GM12878 (cell line): ENCODE measurements around the gene TECTA. TPM values are rescaled to one million over a fixed set of nuclear protein-coding genes. Genes with fewer than 3 reads are reported as not detected.

Experiments used
- ATF2 ChIP-seq: IDR thresholded peaks from 2 replicates; pipeline ENCODE4 v1.6.1; 2012; ENCODE audit warnings: low read length, inconsistent platforms
- CHD4 ChIP-seq: fragments of 200-600 bp; sonication (generic); IDR thresholded peaks from 2 replicates; pipeline ENCODE4 v1.6.1; 2016; ENCODE audit warnings: mild to moderate bottlenecking
- FOXK2 ChIP-seq: fragments of 450-650 bp; IDR thresholded peaks from 2 replicates; pipeline ENCODE4 v1.6.1; 2017; ENCODE audit warnings: mild to moderate bottlenecking, moderate library complexity
- GABPA ChIP-seq: IDR thresholded peaks from 2 replicates; pipeline ENCODE4 v1.6.1; 2014; ENCODE audit warnings: antibody characterized with exemption, low read depth, mild to moderate bottlenecking, inconsistent platforms
- HDGF ChIP-seq: fragments of 450-650 bp; IDR thresholded peaks from 2 replicates; pipeline ENCODE4 v1.6.1; 2016; ENCODE audit warnings: antibody characterized with exemption
- IKZF1 ChIP-seq: fragments of 450-650 bp; conservative IDR thresholded peaks from 2 replicates; pipeline ENCODE4 v1.6.1; 2017; ENCODE audit warnings: antibody characterized with exemption, mild to moderate bottlenecking
- IKZF2 ChIP-seq, 2 experiments: fragments of 450-650 bp; IDR thresholded peaks; 2 replicates each; pipeline ENCODE4 v1.6.1; 2017; ENCODE audit warnings: mild to moderate bottlenecking in 2 of 2, moderate library complexity in 2 of 2
- IRF3 ChIP-seq: fragments of 450-650 bp; IDR thresholded peaks from 2 replicates; pipeline ENCODE4 v1.6.1; 2014; ENCODE audit warnings: mild to moderate bottlenecking
- MLLT1 ChIP-seq: fragments of 450-650 bp; IDR thresholded peaks from 2 replicates; pipeline ENCODE4 v1.6.1; 2016; ENCODE audit warnings: mild to moderate bottlenecking
- NFXL1 ChIP-seq: fragments of 450-650 bp; IDR thresholded peaks from 2 replicates; pipeline ENCODE4 v1.6.1; 2017; ENCODE audit warnings: antibody characterized with exemption, mild to moderate bottlenecking, borderline replicate concordance
- NR2C2 ChIP-seq: IDR thresholded peaks from 2 replicates; pipeline ENCODE4 v1.6.1; 2011; ENCODE audit warnings: borderline replicate concordance, low read depth; ENCODE audit not compliant: control insufficient read depth, insufficient read length
- NR2F1 ChIP-seq: fragments of 450-650 bp; conservative IDR thresholded peaks from 2 replicates; pipeline ENCODE4 v1.6.1; 2017; ENCODE audit warnings: mild to moderate bottlenecking
- POLR2A ChIP-seq: IDR thresholded peaks from 2 replicates; pipeline ENCODE4 v1.6.1; 2011; ENCODE audit warnings: low read depth, mild to moderate bottlenecking, low read length
- REST ChIP-seq: IDR thresholded peaks from 2 replicates; pipeline ENCODE4 v1.6.1; 2012; ENCODE audit warnings: mild to moderate bottlenecking, low read depth, low read length
- STAT1 ChIP-seq: fragments of 450-650 bp; conservative IDR thresholded peaks from 2 replicates; pipeline ENCODE4 v1.6.1; 2014; ENCODE audit warnings: antibody characterized with exemption, mild to moderate bottlenecking
- TCF12 ChIP-seq: IDR thresholded peaks from 2 replicates; pipeline ENCODE4 v1.6.1; 2011; ENCODE audit warnings: low read depth, mild to moderate bottlenecking, low read length
- TCF7 ChIP-seq: IDR thresholded peaks from 2 replicates; pipeline ENCODE4 v1.6.1; 2014; ENCODE audit warnings: antibody characterized with exemption, borderline replicate concordance
- ZBTB11 ChIP-seq: fragments of 450-650 bp; formaldehyde crosslinking; IDR thresholded peaks from 2 replicates; pipeline ENCODE4 v1.5.0; 2022; ENCODE audit warnings: mild to moderate bottlenecking, missing genetic modification characterization
- ZNF384 ChIP-seq: IDR thresholded peaks from 2 replicates; pipeline ENCODE4 v1.6.1; 2012; ENCODE audit warnings: low read depth, mild to moderate bottlenecking, low read length, improper control_type of control experiment, borderline replicate concordance
- ZSCAN29 ChIP-seq: fragments of 450-650 bp; IDR thresholded peaks from 2 replicates; pipeline ENCODE4 v1.6.1; 2017; ENCODE audit warnings: mild to moderate bottlenecking, moderate library complexity
- polyA plus RNA-seq, 11 experiments: library from polyadenylated mRNA; depleted of rRNA in 4 of 11; unstranded in 6 of 11; stranded (reverse) in 5 of 11; fragments of >200 nt; fragmentation: Nextera tagmentation in 4 of 11; fragmentation: Illumina TruSeq in 1 of 11; extraction: Ambion mirVana in 4 of 11; extraction: Trizol in 1 of 11; gene quantifications; 1 replicate in 1 of 11; 2 replicates in 10 of 11; pipeline versions ENCODE4 v1.2.1 to v1.2.3, GENCODE V29; 2011 to 2016; ENCODE audit warnings: inconsistent platforms in 2 of 11, missing spikeins in 2 of 11, low read depth in 1 of 11
- total RNA-seq, 4 experiments: library from RNA; depleted of rRNA in 3 of 4; stranded (reverse); fragments of >200 nt in 3 of 4; fragmentation: Illumina TruSeq in 1 of 4; extraction: Trizol in 1 of 4; gene quantifications; 2 replicates each; pipeline versions ENCODE4 v1.2.1 to v1.2.3, GENCODE V29; 2013 to 2021

The TECTA gene
- total and polyA plus RNA-seq, 10 of the 15 experiments (the other 5 are each of a cell fraction or from before 2014, with no cell fraction given) = under 0.01 to 0.14 (median 0.05) TPM; not detected in 1

GRCh38 chr11:121059605-121060004 lies 41.4 kb upstream of the TECTA start (continued):
- TF ChIP-seq CHD4 = no peak
- no peak for TF ChIP-seq ZBTB11 (CRISPR knock-in tag)
- TF ChIP-seq IRF3 = no peak
- TF ChIP-seq POLR2A = no peak
- TF ChIP-seq IKZF1 = no peak
- peak; percentile 86 for TF ChIP-seq ZNF384
- no peak for TF ChIP-seq FOXK2
- no peak for TF ChIP-seq NR2F1
- TF ChIP-seq STAT1 = no peak
- 0 out of 4 replicates have a peak, but pooled peaks have one; percentile 19 to 27 for TF ChIP-seq IKZF2 (IDR thresholded peaks at IDR 0.05)
- TF ChIP-seq GABPA = no peak
- TF ChIP-seq ATF2 = peak; percentile 47; the same call in 1 of the 2 replicates
- no peak for TF ChIP-seq TCF7
- TF ChIP-seq TCF12 = no peak
- TF ChIP-seq NFXL1 = no peak
- TF ChIP-seq REST = no peak
- no peak for TF ChIP-seq HDGF
- TF ChIP-seq MLLT1 = no peak; the same call in 1 of the 2 replicates
- TF ChIP-seq NR2C2 = no peak
- TF ChIP-seq ZSCAN29 = no peak
- TF ChIP-seq, all 136 proteins: peak for 22
